GM21717 (cell line): Measurements from ENCODE around the gene PSMB2.

Source experiments
- ATAC-seq: cut with Tn5 transposase; IDR thresholded peaks from one replicate; pipeline ENCODE4 v1.9.1; 2021; ENCODE audit warnings: mild to moderate bottlenecking, moderate library complexity; ENCODE audit not compliant: unreplicated experiment

Gene PSMB2

GRCh38 chr1:35573198-35574124 is 67.9 kb downstream of the PSMB2 start, which contains the start of gene TFAP2E:
Gene TFAP2E, plus strand, starts transcription at chr1:35573314. Its CDS starts 264 bp downstream, at chr1:35573578.
- no peak for ATAC-seq

- no peak for ATAC-seq
These were observed 69.0 kb downstream of the PSMB2 start for GRCh38 chr1:35572296-35572695.

GRCh38 chr1:35571263-35571662 is 70.1 kb downstream of the PSMB2 start:
- ATAC-seq, result no peak

- no peak for ATAC-seq
These were observed 70.7 kb downstream of the PSMB2 start for GRCh38 chr1:35570589-35571137.

- ATAC-seq, result no peak
These were observed 71.4 kb downstream of the PSMB2 start for GRCh38 chr1:35569936-35570335.

- ATAC-seq, result no peak
These were observed 72.3 kb downstream of the PSMB2 start for GRCh38 chr1:35568975-35569395.

GRCh38 chr1:35567947-35568558 is 73.3 kb downstream of the PSMB2 start:
- no peak for ATAC-seq

- no peak for ATAC-seq
These were observed 75.6 kb downstream of the PSMB2 start for GRCh38 chr1:35565742-35566133.

GRCh38 chr1:35564884-35565741 is 76.2 kb downstream of the PSMB2 start:
- ATAC-seq, result no peak

- ATAC-seq, result no peak
These were observed 77.1 kb downstream of the PSMB2 start for GRCh38 chr1:35564037-35564883.

- no peak for ATAC-seq
These were observed 78.2 kb downstream of the PSMB2 start for GRCh38 chr1:35563166-35563565.

- no peak for ATAC-seq
These were observed 79.2 kb downstream of the PSMB2 start for GRCh38 chr1:35561972-35562680.

GRCh38 chr1:35561297-35561971 is 79.9 kb downstream of the PSMB2 start:
- ATAC-seq, result no peak

- no peak for ATAC-seq
These were observed 80.8 kb downstream of the PSMB2 start for GRCh38 chr1:35560256-35561225.

GRCh38 chr1:35559317-35559944 is 81.9 kb downstream of the PSMB2 start:
- no peak for ATAC-seq

GRCh38 chr1:35558374-35559316 is 82.7 kb downstream of the PSMB2 start:
- ATAC-seq, result no peak
